Keratinocyte (primary cell): ENCODE measurements around the gene SLC44A1. TPM values are rescaled to one million over a fixed set of nuclear protein-coding genes. Genes with fewer than 3 reads are reported as not detected.

Experiments
- DNase-seq: peaks from one replicate; pipeline ENCODE4 v3.0.0-alpha.2; 2011; ENCODE audit warnings: low read depth, missing footprints, low spot score
- FAIRE-seq: peaks from 2 replicates; lab custom pipeline; 2011; peaks lifted over from hg19 to GRCh38; lab: Jason Lieb, UNC
- H2AFZ ChIP-seq: 2 replicates; pipeline ENCODE4 v1.6.0; 2012; ENCODE audit warnings: low read length, control low read depth, inconsistent platforms; ENCODE audit not compliant: control insufficient read depth
- H3K27ac ChIP-seq: 2 replicates; pipeline ENCODE4 v1.5.1; 2011; ENCODE audit warnings: low read length; ENCODE audit not compliant: control insufficient read depth, insufficient read depth
- H3K27me3 ChIP-seq: 3 replicates; pipeline ENCODE4 v1.6.0; 2011; ENCODE audit warnings: low read length; ENCODE audit not compliant: control insufficient read depth, insufficient read depth; ENCODE audit errors: extremely low read depth
- H3K36me3 ChIP-seq, 2 experiments: 2 replicates in 1 of 2; 3 replicates in 1 of 2; pipeline ENCODE4 v1.5.1; 2011; ENCODE audit warnings: low read length in 2 of 2, mild to moderate bottlenecking in 1 of 2; ENCODE audit not compliant: control insufficient read depth in 2 of 2, insufficient read depth in 2 of 2; ENCODE audit errors: extremely low read depth in 1 of 2
- H3K4me1 ChIP-seq: 3 replicates; pipeline ENCODE4 v1.5.1; 2011; ENCODE audit warnings: low read length; ENCODE audit not compliant: control insufficient read depth, insufficient read depth; ENCODE audit errors: extremely low read depth
- H3K4me2 ChIP-seq: 3 replicates; pipeline ENCODE4 v1.6.0; 2011; ENCODE audit warnings: low read depth, low read length; ENCODE audit not compliant: control insufficient read depth, insufficient read depth; ENCODE audit errors: extremely low read depth
- H3K4me3 ChIP-seq, 3 experiments: fragments of 200-600 bp in 1 of 3; sonication (generic) in 1 of 3; 2 replicates in 2 of 3; 3 replicates in 1 of 3; pipeline ENCODE4 v1.5.1; 2011 to 2016; ENCODE audit warnings: low read length in 3 of 3, mild to moderate bottlenecking in 3 of 3, control low read depth in 2 of 3, inconsistent platforms in 1 of 3, low read depth in 1 of 3, mixed read lengths in 1 of 3, mixed run types in 1 of 3, moderate library complexity in 1 of 3; ENCODE audit not compliant: control insufficient read depth in 2 of 3, insufficient read depth in 2 of 3; ENCODE audit errors: extremely low read depth in 1 of 3
- H3K79me2 ChIP-seq: 2 replicates; pipeline ENCODE4 v1.6.0; 2012; ENCODE audit warnings: low read length; ENCODE audit not compliant: control insufficient read depth, insufficient read depth
- H3K9ac ChIP-seq: 3 replicates; pipeline ENCODE4 v1.6.0; 2011; ENCODE audit warnings: low read length; ENCODE audit not compliant: control insufficient read depth, insufficient read depth; ENCODE audit errors: extremely low read depth
- H3K9me1 ChIP-seq: 3 replicates; pipeline ENCODE4 v1.6.0; 2011; ENCODE audit warnings: low read length; ENCODE audit not compliant: control insufficient read depth, insufficient read depth; ENCODE audit errors: extremely low read depth
- H3K9me3 ChIP-seq: 2 replicates; pipeline ENCODE4 v1.5.1; 2012; ENCODE audit warnings: low read depth, low read length; ENCODE audit not compliant: control insufficient read depth
- H4K20me1 ChIP-seq: 3 replicates; pipeline ENCODE4 v1.6.0; 2011; ENCODE audit warnings: low read length; ENCODE audit not compliant: control insufficient read depth, insufficient read depth; ENCODE audit errors: extremely low read depth
- CTCF ChIP-seq, 3 experiments: IDR thresholded peaks in 1 of 3; conservative IDR thresholded peaks in 1 of 3; optimal IDR thresholded peaks in 1 of 3; 2 replicates in 2 of 3; 3 replicates in 1 of 3; pipeline versions ENCODE3 to v1.5.1; 2011; ENCODE audit warnings: low read length in 3 of 3, mild to moderate bottlenecking in 3 of 3, moderate library complexity in 2 of 3, control low read depth in 1 of 3, inconsistent platforms in 1 of 3; ENCODE audit not compliant: insufficient read depth in 2 of 3; ENCODE audit errors: extremely low read depth in 1 of 3
- EZH2 ChIP-seq: IDR thresholded peaks from one replicate; pipeline ENCODE4 v1.6.1; 2012; ENCODE audit warnings: inconsistent platforms, mild to moderate bottlenecking, low read length, moderate library complexity
- dilution Hi-C: fragments of 300-500 bp; cut with MboI; formaldehyde crosslinking; loops from one replicate; pipeline ENCODE4 v1.7.0; 2020; ENCODE audit warnings: low sequenced_read_pairs; ENCODE audit not compliant: extremely low pct_ligation_motif_present
- polyA plus RNA-seq, 5 experiments: library from polyadenylated mRNA; depleted of rRNA in 3 of 5; stranded (reverse) in 3 of 5; stranded (forward) in 1 of 5; unstranded in 1 of 5; fragments of >200 nt; gene quantifications; 1 replicate in 1 of 5; 2 replicates in 3 of 5; 3 replicates in 1 of 5; pipeline versions ENCODE4 v1.2.1 to v1.2.3, GENCODE V29; 2011 to 2012; ENCODE audit warnings: missing spikeins in 2 of 5, low read depth in 1 of 5, low replicate concordance in 1 of 5

Gene SLC44A1
- polyA plus RNA-seq, 1 donor (not counting 4 experiments of a cell fraction or from before 2014, with no cell fraction given): 22.9 TPM

- no peaks in the 10 kb centered on the region for H4K20me1 ChIP-seq
- no peak for FAIRE-seq
These were observed 187.2 kb downstream of the SLC44A1 start for GRCh38 chr9:105431424-105432246.

GRCh38 chr9:105432247-105432842, 187.9 kb downstream of the SLC44A1 start:
- DNase-seq (no peak), FAIRE-seq (no peak)
- Histone ChIP-seq H3K27me3 (no peaks in the 10 kb centered on the region), H4K20me1 (no peaks in the 10 kb centered on the region), H3K9me3 (no peaks in the 10 kb centered on the region), H3K4me3 (no peak overlapping the region), H3K9me1 (no peaks in the 10 kb centered on the region), H3K36me3 (no peaks in the 10 kb centered on the region), H3K79me2 (no peaks in the 10 kb centered on the region), H3K4me1 (no peaks in the 10 kb centered on the region), H3K9ac (no peak overlapping the region), H3K27ac (no peak overlapping the region), H2AFZ (no peak overlapping the region), H3K4me2 (no peak overlapping the region)
- no peak for TF ChIP-seq EZH2
- TF ChIP-seq CTCF (optimal IDR thresholded peaks at IDR 0.05 in 1 of 3, IDR thresholded peaks at IDR 0.05 in 1 of 3, conservative IDR thresholded peaks at IDR 0.05 in 1 of 3; ENCODE audit: extremely low read depth in 1 of 3, insufficient read depth in 2 of 3, low read length in 3 of 3): no peak
- dilution Hi-C loops: no loop called here

More at GRCh38 chr9:105431424-105432246, 187.2 kb downstream of the SLC44A1 start:
- no peak overlapping the region for H3K4me3 ChIP-seq
- no peaks in the 10 kb centered on the region for H3K4me1 ChIP-seq
- no peak overlapping the region for H3K9ac ChIP-seq
- no peaks in the 10 kb centered on the region for H3K9me1 ChIP-seq
- H3K79me2 ChIP-seq: no peaks in the 10 kb centered on the region
- no peaks in the 10 kb centered on the region for H3K36me3 ChIP-seq
- no peak for DNase-seq
- no peak for TF ChIP-seq CTCF (optimal IDR thresholded peaks at IDR 0.05 in 1 of 3, IDR thresholded peaks at IDR 0.05 in 1 of 3, conservative IDR thresholded peaks at IDR 0.05 in 1 of 3; ENCODE audit: extremely low read depth in 1 of 3, insufficient read depth in 2 of 3, low read length in 3 of 3)
- no peak for TF ChIP-seq EZH2
- no peak overlapping the region for H3K4me2 ChIP-seq
- H2AFZ ChIP-seq: no peak overlapping the region
- dilution Hi-C loops: no loop called here
- no peak overlapping the region for H3K27ac ChIP-seq
- no peaks in the 10 kb centered on the region for H3K9me3 ChIP-seq
- no peaks in the 10 kb centered on the region for H3K27me3 ChIP-seq
